PC-9 (cell line): ENCODE results near the gene SCN2B.

Experiments used
- CTCF ChIP-seq: fragments of 200-600 bp; sonication (generic); conservative IDR thresholded peaks from 2 replicates; pipeline ENCODE4 v1.6.1; 2017; ENCODE audit warnings: mixed run types, antibody characterized with exemption, mild to moderate bottlenecking, moderate library complexity
- EZH2 ChIP-seq: fragments of 200-600 bp; sonication (generic); IDR thresholded peaks from 2 replicates; pipeline ENCODE4 v1.8.0; 2017; ENCODE audit warnings: antibody characterized with exemption, low read depth

- TF ChIP-seq CTCF, result no peak
- no peak for TF ChIP-seq EZH2
Observed at GRCh38 chr11:118156531-118157185, 19.8 kb downstream of the SCN2B start.
